ENCODE measurements around the gene SEMA3D. TPM values are rescaled to one million over a fixed set of nuclear protein-coding genes. Genes with fewer than 3 reads are reported as not detected.
A peak's percentile ranks its signal among the peaks of the same experiment; 100 is the strongest.

Gene SEMA3D
- total RNA-seq, 1 donor from 2014 or later, result 25.1 TPM

DNA sequence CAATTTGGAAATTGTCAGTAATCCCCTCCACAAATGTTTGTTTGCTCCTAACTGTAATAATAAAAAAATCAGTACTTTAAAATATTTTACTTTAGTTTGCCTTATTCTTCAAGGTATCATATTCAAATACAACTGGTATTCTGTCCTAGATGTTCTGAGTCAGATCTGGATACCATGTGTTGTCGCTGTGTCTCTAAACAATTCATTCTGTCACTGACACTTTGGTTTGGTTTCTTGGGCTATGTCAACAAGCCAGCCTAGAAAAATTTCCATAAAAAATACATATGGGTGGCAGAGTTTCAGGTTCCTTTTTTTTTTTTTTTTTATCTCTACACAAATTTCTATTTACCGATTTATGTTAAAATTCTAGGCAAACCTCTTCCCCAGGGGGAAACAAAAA lies 33.2 kb upstream of the SEMA3D start:
- H3K4me1 ChIP-seq (ENCODE audit: control insufficient read depth in 3 of 3, insufficient read depth in 3 of 3, low read length in 3 of 3), result no peaks in the 10 kb centered on the region
- H3K27ac ChIP-seq (ENCODE audit: low read depth, low read length), result no peak overlapping the region
- no peaks in the 10 kb centered on the region for H3K36me3 ChIP-seq (ENCODE audit: control insufficient read depth in 3 of 3, insufficient read depth in 3 of 3, low read length in 3 of 3)
- H3K9me3 ChIP-seq (ENCODE audit: control insufficient read depth in 3 of 3, low read length in 3 of 3), result no peaks in the 10 kb centered on the region
- H3K4me3 ChIP-seq (ENCODE audit: low read length in 3 of 3), result no peak overlapping the region
- no peak overlapping the region for H3K9ac ChIP-seq (ENCODE audit: low read depth in 1 of 3, low read length in 3 of 3)
- no peaks in the 10 kb centered on the region for H3K27me3 ChIP-seq (ENCODE audit: control insufficient read depth in 3 of 3, insufficient read depth in 3 of 3, low read length in 3 of 3)

DNA sequence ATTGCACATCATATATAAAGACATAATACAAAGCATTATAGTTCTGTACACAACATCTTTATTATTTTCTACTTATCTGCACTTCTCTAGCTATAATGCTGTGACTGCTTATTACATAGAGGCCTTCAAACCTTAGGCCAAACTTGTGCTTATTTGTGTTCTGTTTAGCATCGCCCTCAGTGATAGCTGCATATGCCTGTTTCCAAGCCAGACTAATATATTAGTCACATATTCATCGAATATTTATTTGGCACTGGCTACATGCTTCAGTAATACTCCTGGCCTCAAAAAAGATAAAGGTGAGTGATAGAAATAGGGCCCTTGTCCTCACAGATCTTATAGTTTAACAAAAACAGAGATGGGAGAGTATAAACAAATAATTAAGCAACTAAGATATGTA lies 30.2 kb upstream of the SEMA3D start:
- H3K36me3 ChIP-seq (ENCODE audit: control insufficient read depth in 3 of 3, insufficient read depth in 3 of 3, low read length in 3 of 3), result no peaks in the 10 kb centered on the region
- H3K9me3 ChIP-seq (ENCODE audit: control insufficient read depth in 3 of 3, low read length in 3 of 3), result no peaks in the 10 kb centered on the region
- H3K4me3 ChIP-seq (ENCODE audit: low read length in 3 of 3), result no peak overlapping the region
- no peak overlapping the region for H3K27ac ChIP-seq (ENCODE audit: low read depth, low read length)
- H3K9ac ChIP-seq (ENCODE audit: low read depth in 1 of 3, low read length in 3 of 3), result no peak overlapping the region
- no peaks in the 10 kb centered on the region for H3K27me3 ChIP-seq (ENCODE audit: control insufficient read depth in 3 of 3, insufficient read depth in 3 of 3, low read length in 3 of 3)
- no peaks in the 10 kb centered on the region for H3K4me1 ChIP-seq (ENCODE audit: control insufficient read depth in 3 of 3, insufficient read depth in 3 of 3, low read length in 3 of 3)

DNA sequence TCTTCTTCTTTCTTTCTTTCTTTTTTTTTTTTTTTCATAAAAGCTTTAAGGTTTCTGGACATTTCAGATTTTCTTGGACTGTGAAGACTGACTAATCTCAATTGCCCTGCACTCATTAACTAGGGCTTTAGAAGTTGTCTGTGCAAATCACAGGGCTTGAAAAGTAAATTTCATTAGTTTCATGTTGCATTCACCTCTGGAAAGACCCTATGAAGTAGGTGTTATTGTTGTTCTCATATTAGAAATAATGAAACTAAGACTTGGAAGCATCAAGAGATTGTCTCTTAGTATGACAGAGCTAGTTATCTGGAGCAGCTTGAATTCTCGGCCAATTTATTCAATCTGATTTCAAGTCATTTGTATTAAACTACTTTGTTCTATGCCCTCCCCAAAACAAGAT lies 28.2 kb upstream of the SEMA3D start:
- Histone ChIP-seq H3K4me3 (ENCODE audit: low read length in 3 of 3) (no peak overlapping the region), H3K36me3 (ENCODE audit: control insufficient read depth in 3 of 3, insufficient read depth in 3 of 3, low read length in 3 of 3) (no peaks in the 10 kb centered on the region), H3K4me1 (ENCODE audit: control insufficient read depth in 3 of 3, insufficient read depth in 3 of 3, low read length in 3 of 3) (no peaks in the 10 kb centered on the region), H3K27me3 (ENCODE audit: control insufficient read depth in 3 of 3, insufficient read depth in 3 of 3, low read length in 3 of 3) (no peaks in the 10 kb centered on the region), H3K9ac (ENCODE audit: low read depth in 1 of 3, low read length in 3 of 3) (no peak overlapping the region), H3K9me3 (ENCODE audit: control insufficient read depth in 3 of 3, low read length in 3 of 3) (no peaks in the 10 kb centered on the region), H3K27ac (ENCODE audit: low read depth, low read length) (no peak overlapping the region)

DNA sequence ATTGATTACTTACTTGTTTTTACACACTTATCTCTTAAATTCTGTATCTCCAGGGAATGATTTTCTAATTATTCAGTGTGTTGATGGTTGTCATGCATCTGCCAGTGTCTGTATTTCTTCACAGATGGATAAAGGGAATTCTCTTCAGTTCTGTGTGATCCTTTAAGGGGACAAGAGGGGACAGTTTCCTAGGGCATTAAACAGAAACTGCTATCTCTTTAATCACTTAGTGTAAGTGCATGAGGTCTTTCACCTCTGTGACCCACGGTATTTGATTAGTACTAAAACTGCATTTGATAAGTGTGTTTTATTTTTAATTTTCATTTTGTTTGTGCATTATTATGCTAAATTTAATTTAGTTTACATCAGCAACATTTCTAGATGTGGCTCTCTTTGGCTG lies 26.6 kb upstream of the SEMA3D start:
- no peak overlapping the region for H3K27ac ChIP-seq (ENCODE audit: low read depth, low read length)
- H3K36me3 ChIP-seq (ENCODE audit: control insufficient read depth in 3 of 3, insufficient read depth in 3 of 3, low read length in 3 of 3), result no peaks in the 10 kb centered on the region
- H3K27me3 ChIP-seq (ENCODE audit: control insufficient read depth in 3 of 3, insufficient read depth in 3 of 3, low read length in 3 of 3), result no peaks in the 10 kb centered on the region
- no peaks in the 10 kb centered on the region for H3K4me1 ChIP-seq (ENCODE audit: control insufficient read depth in 3 of 3, insufficient read depth in 3 of 3, low read length in 3 of 3)
- no peak overlapping the region for H3K9ac ChIP-seq (ENCODE audit: low read depth in 1 of 3, low read length in 3 of 3)
- no peak overlapping the region for H3K4me3 ChIP-seq (ENCODE audit: low read length in 3 of 3)
- no peaks in the 10 kb centered on the region for H3K9me3 ChIP-seq (ENCODE audit: control insufficient read depth in 3 of 3, low read length in 3 of 3)

DNA sequence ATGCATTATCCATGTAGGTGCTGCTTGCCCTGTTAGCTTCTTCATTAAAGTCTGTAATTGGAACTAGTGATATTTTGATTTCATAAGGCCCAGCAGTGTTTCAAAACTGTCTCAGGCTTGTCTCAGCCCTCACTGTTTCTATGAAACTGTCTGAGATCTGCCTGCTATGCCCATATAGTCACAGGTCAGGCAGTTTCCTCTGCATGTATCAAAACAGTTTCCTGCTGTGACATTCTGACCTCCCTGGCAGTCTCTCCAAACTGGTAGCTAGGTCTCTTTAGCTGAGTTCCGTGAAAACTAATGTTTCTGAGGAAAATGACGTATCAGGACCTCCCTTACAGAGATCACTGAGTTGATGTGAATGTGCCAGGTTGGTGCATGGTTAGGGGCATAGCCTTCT lies 18.9 kb upstream of the SEMA3D start:
- Histone ChIP-seq H3K36me3 (ENCODE audit: control insufficient read depth in 3 of 3, insufficient read depth in 3 of 3, low read length in 3 of 3) (no peaks in the 10 kb centered on the region), H3K4me3 (ENCODE audit: low read length in 3 of 3) (no peak overlapping the region), H3K9ac (ENCODE audit: low read depth in 1 of 3, low read length in 3 of 3) (no peak overlapping the region), H3K27ac (ENCODE audit: low read depth, low read length) (no peak overlapping the region), H3K27me3 (ENCODE audit: control insufficient read depth in 3 of 3, insufficient read depth in 3 of 3, low read length in 3 of 3) (no peaks in the 10 kb centered on the region), H3K4me1 (ENCODE audit: control insufficient read depth in 3 of 3, insufficient read depth in 3 of 3, low read length in 3 of 3) (no peaks in the 10 kb centered on the region), H3K9me3 (ENCODE audit: control insufficient read depth in 3 of 3, low read length in 3 of 3) (no peaks in the 10 kb centered on the region)

DNA sequence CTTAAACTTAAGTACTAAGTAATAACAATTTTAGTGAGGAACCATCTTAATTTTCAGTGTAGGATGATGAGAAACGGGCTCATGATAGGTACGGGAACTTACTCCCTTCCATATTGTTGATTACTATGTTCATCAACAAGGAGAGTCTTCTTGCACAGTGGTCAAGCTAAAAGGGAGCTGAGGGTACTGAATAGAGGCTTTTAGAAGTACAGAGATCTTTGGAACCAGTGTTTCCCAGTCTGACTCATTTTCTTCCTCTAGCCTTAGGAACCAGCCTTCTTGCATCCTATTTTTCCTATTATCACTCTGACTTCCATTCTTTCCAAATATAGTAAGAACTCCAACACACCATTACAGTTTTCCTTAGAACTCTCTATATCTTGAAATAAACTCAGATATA lies 17.6 kb upstream of the SEMA3D start:
- Histone ChIP-seq H3K27ac (ENCODE audit: low read depth, low read length) (no peak overlapping the region), H3K4me1 (ENCODE audit: control insufficient read depth in 3 of 3, insufficient read depth in 3 of 3, low read length in 3 of 3) (no peaks in the 10 kb centered on the region), H3K9me3 (ENCODE audit: control insufficient read depth in 3 of 3, low read length in 3 of 3) (no peaks in the 10 kb centered on the region), H3K36me3 (ENCODE audit: control insufficient read depth in 3 of 3, insufficient read depth in 3 of 3, low read length in 3 of 3) (no peaks in the 10 kb centered on the region), H3K9ac (ENCODE audit: low read depth in 1 of 3, low read length in 3 of 3) (no peak overlapping the region), H3K4me3 (ENCODE audit: low read length in 3 of 3) (no peak overlapping the region), H3K27me3 (ENCODE audit: control insufficient read depth in 3 of 3, insufficient read depth in 3 of 3, low read length in 3 of 3) (no peaks in the 10 kb centered on the region)

DNA sequence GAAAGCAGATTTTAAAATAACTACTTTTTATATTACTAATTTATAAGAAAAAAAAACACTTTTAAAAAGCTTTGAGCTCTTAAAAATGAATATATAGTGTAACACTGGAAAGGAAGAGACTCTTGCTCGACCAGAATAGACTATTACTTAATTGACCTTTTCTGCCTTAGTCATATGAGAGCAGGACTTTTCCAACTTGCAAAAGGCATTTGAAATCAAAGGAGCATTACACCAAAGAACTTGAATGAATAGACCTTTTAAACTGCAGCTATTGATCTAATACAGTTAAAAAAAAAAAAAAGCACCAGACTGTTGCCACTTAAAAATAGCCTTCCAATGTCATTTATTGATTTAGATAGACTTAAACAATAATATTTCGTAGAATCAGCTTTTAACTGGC lies 17.2 kb upstream of the SEMA3D start:
- H3K27me3 ChIP-seq (ENCODE audit: control insufficient read depth in 3 of 3, insufficient read depth in 3 of 3, low read length in 3 of 3), result no peaks in the 10 kb centered on the region
- H3K9ac ChIP-seq (ENCODE audit: low read depth in 1 of 3, low read length in 3 of 3), result no peak overlapping the region
- H3K9me3 ChIP-seq (ENCODE audit: control insufficient read depth in 3 of 3, low read length in 3 of 3), result no peaks in the 10 kb centered on the region
- H3K27ac ChIP-seq (ENCODE audit: low read depth, low read length), result no peak overlapping the region
- no peak overlapping the region for H3K4me3 ChIP-seq (ENCODE audit: low read length in 3 of 3)
- no peaks in the 10 kb centered on the region for H3K4me1 ChIP-seq (ENCODE audit: control insufficient read depth in 3 of 3, insufficient read depth in 3 of 3, low read length in 3 of 3)
- no peaks in the 10 kb centered on the region for H3K36me3 ChIP-seq (ENCODE audit: control insufficient read depth in 3 of 3, insufficient read depth in 3 of 3, low read length in 3 of 3)

DNA sequence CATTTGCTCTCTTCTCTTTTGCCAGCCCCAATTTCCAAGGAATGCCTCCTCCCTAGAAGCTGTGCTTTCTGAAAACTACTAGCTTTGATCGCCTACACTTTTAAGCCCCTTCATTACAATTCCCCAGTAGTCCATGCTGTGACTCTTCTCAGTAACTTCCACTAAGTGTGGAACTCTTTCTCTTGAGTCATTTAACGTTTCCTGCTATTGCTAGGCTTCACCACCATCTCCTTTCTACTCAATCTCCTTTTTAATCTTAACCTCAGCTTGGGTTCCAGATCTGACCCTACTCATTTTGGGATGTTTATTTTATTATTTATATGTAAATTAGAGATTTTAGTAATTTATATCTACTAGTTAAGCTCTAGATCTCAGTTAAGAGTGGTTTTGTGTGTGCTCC lies 14.4 kb upstream of the SEMA3D start:
- H3K27ac ChIP-seq (ENCODE audit: low read depth, low read length), result no peak overlapping the region
- H3K9ac ChIP-seq (ENCODE audit: low read depth in 1 of 3, low read length in 3 of 3), result no peak overlapping the region
- H3K4me1 ChIP-seq (ENCODE audit: control insufficient read depth in 3 of 3, insufficient read depth in 3 of 3, low read length in 3 of 3), result no peaks in the 10 kb centered on the region
- no peaks in the 10 kb centered on the region for H3K27me3 ChIP-seq (ENCODE audit: control insufficient read depth in 3 of 3, insufficient read depth in 3 of 3, low read length in 3 of 3)
- no peaks in the 10 kb centered on the region for H3K9me3 ChIP-seq (ENCODE audit: control insufficient read depth in 3 of 3, low read length in 3 of 3)
- no peak overlapping the region for H3K4me3 ChIP-seq (ENCODE audit: low read length in 3 of 3)
- no peaks in the 10 kb centered on the region for H3K36me3 ChIP-seq (ENCODE audit: control insufficient read depth in 3 of 3, insufficient read depth in 3 of 3, low read length in 3 of 3)

DNA sequence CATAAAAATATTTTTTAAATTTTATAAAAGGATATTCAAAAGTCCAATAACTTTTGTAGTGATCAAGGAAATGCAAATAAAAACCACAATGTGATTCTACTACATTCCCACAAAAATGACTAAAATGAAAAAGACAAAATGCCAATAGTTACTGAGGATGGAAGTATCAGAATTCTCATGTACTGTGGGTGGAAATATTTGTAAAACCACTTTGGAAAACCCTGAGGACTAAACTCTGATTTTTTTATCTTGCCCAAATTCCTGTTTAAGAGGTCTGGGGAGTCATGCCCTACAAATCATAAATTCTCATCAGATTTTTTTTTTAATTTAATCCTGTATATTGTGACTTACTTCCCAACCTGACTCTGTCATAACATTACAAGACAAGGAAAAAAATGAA lies 9.8 kb upstream of the SEMA3D start:
- no peaks in the 10 kb centered on the region for H3K9me3 ChIP-seq (ENCODE audit: control insufficient read depth in 3 of 3, low read length in 3 of 3)

DNA sequence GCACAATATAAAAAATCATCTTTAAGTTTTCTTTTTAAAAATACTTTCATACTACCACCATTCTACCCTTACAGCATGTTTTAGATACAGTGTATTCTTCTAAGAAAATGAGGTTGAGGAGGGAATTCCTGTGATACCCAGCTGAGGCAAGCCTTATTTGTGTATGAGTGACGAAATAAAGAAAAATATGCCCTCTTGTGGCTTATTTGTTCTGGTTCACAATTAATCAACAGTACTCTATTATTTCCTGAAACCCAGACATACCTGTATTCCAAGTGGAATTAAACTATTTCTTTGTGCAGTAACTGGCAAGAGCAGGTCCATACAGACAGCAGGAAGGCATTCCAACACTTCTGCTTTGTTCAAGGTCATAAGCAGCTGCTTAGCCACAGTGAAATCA lies 4.5 kb upstream of the SEMA3D start:
- H3K27me3 ChIP-seq (ENCODE audit: control insufficient read depth in 3 of 3, insufficient read depth in 3 of 3, low read length in 3 of 3), result peaks cover 0 to 7% (median 6%) of the 10 kb centered on the region in 3 donors
- peaks cover 2 to 9% (median 8%) of the 10 kb centered on the region in 3 donors for H3K4me1 ChIP-seq (ENCODE audit: control insufficient read depth in 3 of 3, insufficient read depth in 3 of 3, low read length in 3 of 3)
- H3K9ac ChIP-seq (ENCODE audit: low read depth in 1 of 3, low read length in 3 of 3), result no peak overlapping the region
- no peaks in the 10 kb centered on the region for H3K36me3 ChIP-seq (ENCODE audit: control insufficient read depth in 3 of 3, insufficient read depth in 3 of 3, low read length in 3 of 3)
- no peaks in the 10 kb centered on the region for H3K9me3 ChIP-seq (ENCODE audit: control insufficient read depth in 3 of 3, low read length in 3 of 3)
- H3K4me3 ChIP-seq (ENCODE audit: low read length in 3 of 3), result no peak overlapping the region
- no peak overlapping the region for H3K27ac ChIP-seq (ENCODE audit: low read depth, low read length)

More for the DNA sequence above, 9.8 kb upstream of the SEMA3D start:
- no peaks in the 10 kb centered on the region for H3K4me1 ChIP-seq (ENCODE audit: control insufficient read depth in 3 of 3, insufficient read depth in 3 of 3, low read length in 3 of 3)
- no peak overlapping the region for H3K9ac ChIP-seq (ENCODE audit: low read depth in 1 of 3, low read length in 3 of 3)
- H3K27ac ChIP-seq (ENCODE audit: low read depth, low read length), result no peak overlapping the region
- H3K4me3 ChIP-seq (ENCODE audit: low read length in 3 of 3), result no peak overlapping the region
- H3K27me3 ChIP-seq (ENCODE audit: control insufficient read depth in 3 of 3, insufficient read depth in 3 of 3, low read length in 3 of 3), result no peaks in the 10 kb centered on the region
- no peaks in the 10 kb centered on the region for H3K36me3 ChIP-seq (ENCODE audit: control insufficient read depth in 3 of 3, insufficient read depth in 3 of 3, low read length in 3 of 3)

DNA sequence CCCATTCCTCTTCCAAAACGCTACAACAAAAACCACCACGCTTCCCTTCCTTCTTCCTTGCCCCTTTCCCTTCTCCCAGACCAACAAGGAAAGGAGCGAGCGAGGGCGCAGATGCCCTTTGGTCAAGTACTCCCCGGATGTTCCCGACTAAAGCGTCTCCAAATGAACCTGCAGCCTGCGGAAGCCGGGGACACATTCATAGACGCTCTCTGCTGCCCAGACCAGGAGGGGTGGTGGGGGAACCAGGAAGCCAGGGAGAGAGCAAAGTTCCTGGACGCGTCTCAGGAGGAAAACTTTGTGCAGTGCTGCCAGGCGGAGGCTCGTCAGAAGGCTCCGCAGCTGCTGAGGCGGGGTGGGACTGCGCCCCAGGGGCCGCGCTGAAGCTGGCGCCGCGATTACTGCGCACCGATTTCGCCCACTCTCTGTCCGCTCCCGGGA lies 754 bp downstream of the SEMA3D start:
- H3K36me3 ChIP-seq (ENCODE audit: control insufficient read depth in 3 of 3, insufficient read depth in 3 of 3, low read length in 3 of 3), result no peaks in the 10 kb centered on the region
- peak overlapping the region; percentile 25 to 59 (median 52) for H3K9ac ChIP-seq (ENCODE audit: low read depth in 1 of 3, low read length in 3 of 3)
- peaks cover 13 to 19% (median 14%) of the 10 kb centered on the region in 3 donors for H3K27me3 ChIP-seq (ENCODE audit: control insufficient read depth in 3 of 3, insufficient read depth in 3 of 3, low read length in 3 of 3)
- H3K4me3 ChIP-seq (ENCODE audit: low read length in 3 of 3), result peak overlapping the region; percentile 64 to 71 (median 69)
- H3K9me3 ChIP-seq (ENCODE audit: control insufficient read depth in 3 of 3, low read length in 3 of 3), result no peaks in the 10 kb centered on the region
- H3K4me1 ChIP-seq (ENCODE audit: control insufficient read depth in 3 of 3, insufficient read depth in 3 of 3, low read length in 3 of 3), result peaks cover 12 to 19% (median 18%) of the 10 kb centered on the region in 3 donors
- peak overlapping the region; percentile 15 for H3K27ac ChIP-seq (ENCODE audit: low read depth, low read length)

Measured in skeletal muscle tissue (tissue), 4 donors.